Thyroid gland (tissue), 4 donors: Measurements from ENCODE around the gene MXI1. TPM values are rescaled to one million over a fixed set of nuclear protein-coding genes. Genes with fewer than 3 reads are reported as not detected.

Experiments
- DNase-seq, 2 donors: peaks; one replicate each; pipeline ENCODE4 v3.0.0-alpha.2; 2019
- H3K27ac ChIP-seq, 3 donors: fragments of 200-600 bp; sonication (generic); 1 replicate in 2 of 3; 2 replicates in 1 of 3; pipeline ENCODE4 v1.5.1; 2016 to 2019; ENCODE audit warnings: mild to moderate bottlenecking in 1 of 3, moderate library complexity in 1 of 3
- H3K27me3 ChIP-seq: fragments of 200-600 bp; sonication (generic); one replicate; pipeline ENCODE4 v1.5.1; 2019
- H3K36me3 ChIP-seq, 2 donors: fragments of 200-600 bp; sonication (generic); one replicate each; pipeline ENCODE4 v1.5.1; 2016 to 2019
- H3K4me1 ChIP-seq, 2 donors: fragments of 200-600 bp; sonication (generic); one replicate each; pipeline ENCODE4 v1.5.1; 2017 to 2019
- H3K4me3 ChIP-seq, 3 donors: fragments of 200-600 bp; sonication (generic); replicated peaks in 1 of 3; 1 replicate in 2 of 3; 2 replicates in 1 of 3; pipeline ENCODE4 v1.5.1; 2016; ENCODE audit warnings: mild to moderate bottlenecking in 1 of 3
- H3K9me3 ChIP-seq: fragments of 200-600 bp; sonication (generic); one replicate; pipeline ENCODE4 v1.5.1; 2017
- CTCF ChIP-seq, 6 experiments: fragments of 200-600 bp in 3 of 6; fragments of 450-650 bp in 3 of 6; sonication (generic) in 3 of 6; IDR thresholded peaks; one replicate each; pipeline ENCODE4 v1.5.1; 2016 to 2019; ENCODE audit warnings: antibody characterized with exemption in 6 of 6, mild to moderate bottlenecking in 2 of 6, inconsistent platforms in 1 of 6, moderate library complexity in 1 of 6
- POLR2A ChIP-seq, 2 donors: fragments of 450-650 bp; IDR thresholded peaks; one replicate each; pipeline ENCODE4 v1.6.1; 2017; ENCODE audit warnings: antibody characterized with exemption in 2 of 2, mild to moderate bottlenecking in 2 of 2, moderate library complexity in 1 of 2
- WGBS, 2 donors: methylation state at CpG; one replicate each; pipeline ENCODE4 v1.1.5; 2017; 5-methylcytosine and 5-hydroxymethylcytosine counted together
- intact Hi-C: fragments of 100-400 bp; cut with DNase I; formaldehyde crosslinking; loops from one replicate; pipeline ENCODE4 v1.15.1; 2023
- total RNA-seq, 4 donors: library from RNA; depleted of rRNA; stranded (reverse); fragments of >200 nt; gene quantifications; one replicate each; pipeline ENCODE4 v1.2.3, GENCODE V29; 2016

Gene MXI1
- total RNA-seq, 4 donors from 2014 or later = 51.2 to 136 (median 59.6) TPM

GRCh38 chr10:110278562-110279406 is 71.4 kb downstream of the MXI1 start:
- H3K9me3 ChIP-seq = no peaks in the 10 kb centered on the region
- DNase-seq = peak in 1 of 2 donors; percentile 33
- H3K4me3 ChIP-seq = no peak overlapping the region
- H3K4me1 ChIP-seq = peaks cover 16 to 29% of the 10 kb centered on the region in 2 donors
- TF ChIP-seq CTCF (IDR thresholded peaks at IDR 0.05) = no peak
- TF ChIP-seq POLR2A (IDR thresholded peaks at IDR 0.05) = no peak
- intact Hi-C loops = loop anchor here (5.0 to 10.0 kb wide), 2 partner anchors 54 to 141 kb away; no protein-coding TSS in a partner anchor
- peaks cover 0 to 3% of the 10 kb centered on the region in 2 donors for H3K36me3 ChIP-seq
- peak overlapping the region; percentile 39 to 62 (median 58) for H3K27ac ChIP-seq
- no peaks in the 10 kb centered on the region for H3K27me3 ChIP-seq
- WGBS, 2 donors = 77% methylated on average over 7 of the region's 7 CpGs

- Histone ChIP-seq H3K9me3 (no peaks in the 10 kb centered on the region), H3K27ac (peak overlapping the region; percentile 39 to 62 (median 58)), H3K4me1 (peaks cover 9 to 22% of the 10 kb centered on the region in 2 donors), H3K4me3 (no peak overlapping the region), H3K36me3 (peaks cover 0 to 3% of the 10 kb centered on the region in 2 donors), H3K27me3 (no peaks in the 10 kb centered on the region)
- intact Hi-C loops = loop anchor here (5.0 to 10.0 kb wide), 2 partner anchors 55 to 142 kb away; no protein-coding TSS in a partner anchor
- TF ChIP-seq POLR2A (IDR thresholded peaks at IDR 0.05) = no peak
- peak; percentile 56 to 92 (median 76) for TF ChIP-seq CTCF (IDR thresholded peaks at IDR 0.05)
- DNase-seq = peak; percentile 69 to 71
- 32 to 33% methylated on average over 6 of the region's 6 CpGs for WGBS, 2 donors
Observed at GRCh38 chr10:110279407-110279986, 72.1 kb downstream of the MXI1 start.

- Histone ChIP-seq H3K27ac (no peak overlapping the region), H3K4me3 (no peak overlapping the region), H3K27me3 (no peaks in the 10 kb centered on the region), H3K36me3 (peaks cover 15 to 23% of the 10 kb centered on the region in 2 donors), H3K9me3 (no peaks in the 10 kb centered on the region), H3K4me1 (peaks cover 3 to 5% of the 10 kb centered on the region in 2 donors)
- 96 to 98% methylated on average over 3 of the region's 3 CpGs for WGBS, 2 donors
- DNase-seq = no peak
- intact Hi-C loops = loop anchor here (10.0 kb wide), 1 partner anchor 399 kb away; no protein-coding TSS in a partner anchor
- no peak for TF ChIP-seq POLR2A (IDR thresholded peaks at IDR 0.05)
- TF ChIP-seq CTCF (IDR thresholded peaks at IDR 0.05) = no peak
Observed at GRCh38 chr10:110284262-110284661, 76.9 kb downstream of the MXI1 start.

GRCh38 chr10:110285501-110285900 is 78.1 kb downstream of the MXI1 start:
- WGBS, 2 donors = 91 to 97% methylated on average over 2 of the region's 2 CpGs
- Histone ChIP-seq H3K27ac (no peak overlapping the region), H3K27me3 (no peaks in the 10 kb centered on the region), H3K4me1 (peaks cover 3 to 5% of the 10 kb centered on the region in 2 donors), H3K36me3 (peaks cover 15 to 27% of the 10 kb centered on the region in 2 donors), H3K9me3 (no peaks in the 10 kb centered on the region), H3K4me3 (no peak overlapping the region)
- DNase-seq = no peak
- TF ChIP-seq CTCF (IDR thresholded peaks at IDR 0.05) (no peak), POLR2A (IDR thresholded peaks at IDR 0.05) (no peak)
- intact Hi-C loops = loop anchor here (10.0 kb wide), 1 partner anchor 401 kb away; no protein-coding TSS in a partner anchor
